HepG2 (cell line): Measurements from ENCODE around the gene GLIS1. TPM values are rescaled to one million over a fixed set of nuclear protein-coding genes. Genes with fewer than 3 reads are reported as not detected.

ENCODE experiments used
- ATAC-seq: fragments of 200-7000 bp; cut with Tn5 transposase; 3 replicates; pipeline ENCODE4 v1.9.1; 2020; ENCODE audit warnings: mild to moderate bottlenecking, moderate library complexity
- BruUV-seq: library from RNA; stranded (reverse); fragments of 400-500 nt; replicated peaks from 2 replicates; lab custom pipeline; 2021; lab: Mats Ljungman, UMichigan
- CTCF ChIA-PET: fragments of 300-600 bp; formaldehyde crosslinking; extraction: SDS; loops from one replicate; lab custom pipeline; 2021; ENCODE audit warnings: low total read pairs, inconsistent platforms, low intra/inter-chr PET ratio; lab: Yijun Ruan, JAX
- POLR2A ChIA-PET: fragments of 350-600 bp; sonication (Branson Sonifier 250); formaldehyde crosslinking; loops from one replicate; lab custom pipeline; 2020; ENCODE audit warnings: antibody characterized with exemption, inconsistent platforms; lab: Yijun Ruan, JAX
- DNase-seq: peaks from one replicate; pipeline ENCODE4 v3.0.0-alpha.2; 2015; ENCODE audit warnings: low spot score
- FAIRE-seq: peaks from 3 replicates; lab custom pipeline; 2011; peaks lifted over from hg19 to GRCh38; lab: Jason Lieb, UNC
- H2AFZ ChIP-seq: one replicate; pipeline ENCODE4 v1.6.1; 2011; ENCODE audit warnings: low read length, inconsistent platforms
- H3K27ac ChIP-seq: fragments of 300-600 bp; 3 replicates; pipeline ENCODE4 v1.8.0; 2011; ENCODE audit warnings: mixed run types, mild to moderate bottlenecking, mixed read lengths, low read length, inconsistent platforms; ENCODE audit not compliant: insufficient read depth; ENCODE audit errors: extremely low read length
- H3K27me3 ChIP-seq, 2 experiments: fragments of 200-600 bp in 1 of 2; 2 replicates in 1 of 2; 3 replicates in 1 of 2; pipeline versions ENCODE4 v1.6.0 to v1.8.0; 2011; ENCODE audit warnings: low read length in 2 of 2, mild to moderate bottlenecking in 2 of 2, moderate library complexity in 2 of 2, inconsistent platforms in 1 of 2; ENCODE audit not compliant: insufficient read depth in 2 of 2, control insufficient read depth in 1 of 2
- H3K36me3 ChIP-seq, 2 experiments: fragments of 200-600 bp in 1 of 2; replicated peaks in 1 of 2; 2 replicates in 1 of 2; 3 replicates in 1 of 2; pipeline versions ENCODE4 v1.5.1 to v1.8.0; 2011; ENCODE audit warnings: low read length in 2 of 2, inconsistent platforms in 1 of 2; ENCODE audit not compliant: insufficient read depth in 2 of 2, control insufficient read depth in 1 of 2
- H3K4me1 ChIP-seq: 2 replicates; pipeline ENCODE4 v1.5.1; 2012; ENCODE audit warnings: low read length, inconsistent platforms; ENCODE audit not compliant: insufficient read depth
- H3K4me2 ChIP-seq: 2 replicates; pipeline ENCODE4 v1.6.0; 2011; ENCODE audit warnings: low read depth, low read length, inconsistent platforms
- H3K4me3 ChIP-seq, 3 experiments: fragments of 200-600 bp in 1 of 3; sonication (generic), shearing (Covaris generic) in 1 of 3; replicated peaks in 1 of 3; 2 replicates each; pipeline ENCODE4 v1.5.1; 2011 to 2016; ENCODE audit warnings: low read length in 3 of 3, inconsistent platforms in 2 of 3, low read depth in 2 of 3, mild to moderate bottlenecking in 2 of 3, control low read depth in 1 of 3, mixed read lengths in 1 of 3; ENCODE audit not compliant: insufficient read depth in 1 of 3
- H3K79me2 ChIP-seq: one replicate; pipeline ENCODE4 v1.6.1; 2011; ENCODE audit warnings: low read length, inconsistent platforms; ENCODE audit not compliant: insufficient read depth
- H3K9ac ChIP-seq: 2 replicates; pipeline ENCODE4 v1.6.0; 2011; ENCODE audit warnings: mild to moderate bottlenecking, low read depth, low read length, inconsistent platforms; ENCODE audit not compliant: insufficient read depth
- H3K9me3 ChIP-seq: 2 replicates; pipeline ENCODE4 v1.5.1; 2012; ENCODE audit warnings: mild to moderate bottlenecking, low read length
- H4K20me1 ChIP-seq: 2 replicates; pipeline ENCODE4 v1.6.0; 2011; ENCODE audit warnings: inconsistent platforms, mild to moderate bottlenecking, low read length, moderate library complexity; ENCODE audit not compliant: insufficient read depth
- AGO2 ChIP-seq: fragments of 200-400 bp; formaldehyde crosslinking; optimal IDR thresholded peaks from 2 replicates; pipeline ENCODE3; 2017; ENCODE audit warnings: mild to moderate bottlenecking, low read depth, low read length, moderate library complexity
- ARID3A ChIP-seq: IDR thresholded peaks from 2 replicates; pipeline ENCODE4 v1.6.1; 2012; ENCODE audit warnings: low read depth, low read length, improper control_type of control experiment
- CREB1 ChIP-seq, 2 experiments: fragments of 450-650 bp in 1 of 2; IDR thresholded peaks; 2 replicates each; pipeline ENCODE4 v1.6.1; 2016 to 2017; ENCODE audit warnings: control low read depth in 1 of 2, mild to moderate bottlenecking in 1 of 2, missing compliant biosample characterization in 1 of 2, missing genetic modification characterization in 1 of 2
- ESRRA ChIP-seq: sonication (generic); formaldehyde crosslinking; IDR thresholded peaks from 2 replicates; pipeline ENCODE4 v1.5.1; 2020; ENCODE audit warnings: mild to moderate bottlenecking, low read depth, missing genetic modification reagents
- GLI4 ChIP-seq: sonication (generic); formaldehyde crosslinking; IDR thresholded peaks from 2 replicates; pipeline ENCODE4 v1.5.1; 2020; ENCODE audit warnings: missing genetic modification reagents, mild to moderate bottlenecking, moderate library complexity, borderline replicate concordance
- HBP1 ChIP-seq: IDR thresholded peaks from 2 replicates; pipeline ENCODE4 v1.6.1; 2016; ENCODE audit warnings: low read depth, control low read depth
- KLF6 ChIP-seq: IDR thresholded peaks from 2 replicates; pipeline ENCODE4 v1.8.0; 2016; ENCODE audit warnings: missing biosample characterization, missing genetic modification reagents
- MED13 ChIP-seq: sonication (generic); formaldehyde crosslinking; IDR thresholded peaks from 2 replicates; pipeline ENCODE4 v1.5.0; 2020; ENCODE audit warnings: missing genetic modification reagents
- RARG ChIP-seq: sonication (generic); formaldehyde crosslinking; IDR thresholded peaks from 2 replicates; pipeline ENCODE4 v1.4.0; 2020; ENCODE audit warnings: low read depth, mild to moderate bottlenecking, missing genetic modification reagents
- ZFAT ChIP-seq: sonication (generic); formaldehyde crosslinking; conservative IDR thresholded peaks from 2 replicates; pipeline ENCODE4 v1.8.1; 2023; ENCODE audit warnings: missing genetic modification reagents, inconsistent platforms
- ZNF275 ChIP-seq: sonication (generic); formaldehyde crosslinking; IDR thresholded peaks from 2 replicates; pipeline ENCODE4 v1.8.0; 2022; ENCODE audit warnings: missing genetic modification reagents, mild to moderate bottlenecking, inconsistent platforms, borderline replicate concordance
- ZNF367 ChIP-seq: sonication (generic); formaldehyde crosslinking; IDR thresholded peaks from 2 replicates; pipeline ENCODE4 v1.4.0; 2020; ENCODE audit warnings: missing genetic modification reagents, borderline replicate concordance
- ZNF782 ChIP-seq: sonication (generic); formaldehyde crosslinking; IDR thresholded peaks from 2 replicates; pipeline ENCODE4 v1.4.0; 2020; ENCODE audit warnings: missing genetic modification reagents, mild to moderate bottlenecking, borderline replicate concordance
- ZSCAN20 ChIP-seq: sonication (generic); formaldehyde crosslinking; IDR thresholded peaks from 2 replicates; pipeline ENCODE4 v1.4.0; 2020; ENCODE audit warnings: missing genetic modification reagents, mild to moderate bottlenecking, borderline replicate concordance
- WGBS: methylation state at CpG from one replicate; pipeline ENCODE4 v1.1.6; 2017; ENCODE audit warnings: low lambda C conversion rate; 5-methylcytosine and 5-hydroxymethylcytosine counted together
- in situ Hi-C: cut with HindIII; loops from 2 replicates; pipeline ENCODE4 v1.10.0; 2017; ENCODE audit warnings: low pct_unique_long_range_greater_than_20kb; ENCODE audit not compliant: extremely low pct_ligation_motif_present
- intact Hi-C: fragments of 100-400 bp; cut with micrococcal nuclease; formaldehyde crosslinking; loops from one replicate; pipeline ENCODE4 v1.10.0; 2022; ENCODE audit not compliant: unreplicated experiment
- polyA plus RNA-seq, 8 experiments: library from polyadenylated mRNA; depleted of rRNA in 3 of 8; stranded (reverse) in 7 of 8; unstranded in 1 of 8; fragments of >200 nt; fragmentation: Illumina TruSeq in 4 of 8; extraction: Trizol in 4 of 8; gene quantifications; 2 replicates each; pipeline versions ENCODE4 v1.2.1 to v1.2.3, GENCODE V29; 2011 to 2016; ENCODE audit warnings: low read depth in 4 of 8, missing spikeins in 1 of 8, mixed read lengths in 1 of 8; ENCODE audit not compliant: insufficient read depth in 1 of 8
- total RNA-seq, 5 experiments: library from RNA; depleted of rRNA; stranded (reverse); fragments of >200 nt; fragmentation: Illumina TruSeq; extraction: Trizol; gene quantifications; 2 replicates each; pipeline ENCODE4 v1.2.3, GENCODE V29; 2016; ENCODE audit warnings: low read depth in 1 of 5
- TF ChIP-seq, protein P1 (sequence below): sonication (generic); formaldehyde crosslinking; IDR thresholded peaks from 2 replicates; pipeline ENCODE4 v1.4.0; 2020; ENCODE audit warnings: missing genetic modification reagents
- TF ChIP-seq, protein P2 (sequence below): sonication (generic); formaldehyde crosslinking; IDR thresholded peaks from 2 replicates; pipeline ENCODE4 v1.5.0; 2020; ENCODE audit warnings: missing genetic modification reagents

Gene GLIS1
- total and polyA plus RNA-seq, 2 of the 13 experiments (the other 11 are each of a cell fraction or from before 2014, with no cell fraction given) = 0.03 TPM; not detected in 1

- peaks cover 5 to 89% of the 10 kb centered on the region in 2 experiments for H3K27me3 ChIP-seq
- ChIA-PET CTCF (no interaction called here), POLR2A (no interaction called here)
- DNase-seq = no peak
- no TSS peak for BruUV-seq
- TF ChIP-seq KLF6 (CRISPR knock-in tag) = no peak
- TF ChIP-seq ZNF367 = no peak
- TF ChIP-seq GLI4 = no peak
- no peak for TF ChIP-seq HBP1 (CRISPR knock-in tag)
- TF ChIP-seq ZFAT (CRISPR knock-in tag) = no peak
- TF ChIP-seq ARID3A = no peak
- TF ChIP-seq, protein P1, sequence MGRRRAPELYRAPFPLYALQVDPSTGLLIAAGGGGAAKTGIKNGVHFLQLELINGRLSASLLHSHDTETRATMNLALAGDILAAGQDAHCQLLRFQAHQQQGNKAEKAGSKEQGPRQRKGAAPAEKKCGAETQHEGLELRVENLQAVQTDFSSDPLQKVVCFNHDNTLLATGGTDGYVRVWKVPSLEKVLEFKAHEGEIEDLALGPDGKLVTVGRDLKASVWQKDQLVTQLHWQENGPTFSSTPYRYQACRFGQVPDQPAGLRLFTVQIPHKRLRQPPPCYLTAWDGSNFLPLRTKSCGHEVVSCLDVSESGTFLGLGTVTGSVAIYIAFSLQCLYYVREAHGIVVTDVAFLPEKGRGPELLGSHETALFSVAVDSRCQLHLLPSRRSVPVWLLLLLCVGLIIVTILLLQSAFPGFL = no peak
- TF ChIP-seq CREB1 (IDR thresholded peaks at IDR 0.05) = no peak
- TF ChIP-seq CREB1 (CRISPR knock-in tag; IDR thresholded peaks at IDR 0.05) = no peak
- no peak for TF ChIP-seq ZSCAN20
- no peak for TF ChIP-seq RARG (CRISPR knock-in tag)
- TF ChIP-seq ZNF782 (CRISPR knock-in tag) = no peak
- TF ChIP-seq MED13 (CRISPR knock-in tag) = no peak
- no peak for TF ChIP-seq ZNF275 (CRISPR knock-in tag)
- TF ChIP-seq, protein P2, sequence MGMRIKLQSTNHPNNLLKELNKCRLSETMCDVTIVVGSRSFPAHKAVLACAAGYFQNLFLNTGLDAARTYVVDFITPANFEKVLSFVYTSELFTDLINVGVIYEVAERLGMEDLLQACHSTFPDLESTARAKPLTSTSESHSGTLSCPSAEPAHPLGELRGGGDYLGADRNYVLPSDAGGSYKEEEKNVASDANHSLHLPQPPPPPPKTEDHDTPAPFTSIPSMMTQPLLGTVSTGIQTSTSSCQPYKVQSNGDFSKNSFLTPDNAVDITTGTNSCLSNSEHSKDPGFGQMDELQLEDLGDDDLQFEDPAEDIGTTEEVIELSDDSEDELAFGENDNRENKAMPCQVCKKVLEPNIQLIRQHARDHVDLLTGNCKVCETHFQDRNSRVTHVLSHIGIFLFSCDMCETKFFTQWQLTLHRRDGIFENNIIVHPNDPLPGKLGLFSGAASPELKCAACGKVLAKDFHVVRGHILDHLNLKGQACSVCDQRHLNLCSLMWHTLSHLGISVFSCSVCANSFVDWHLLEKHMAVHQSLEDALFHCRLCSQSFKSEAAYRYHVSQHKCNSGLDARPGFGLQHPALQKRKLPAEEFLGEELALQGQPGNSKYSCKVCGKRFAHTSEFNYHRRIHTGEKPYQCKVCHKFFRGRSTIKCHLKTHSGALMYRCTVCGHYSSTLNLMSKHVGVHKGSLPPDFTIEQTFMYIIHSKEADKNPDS (CRISPR knock-in tag) = no peak
- no peak for TF ChIP-seq ESRRA (CRISPR knock-in tag)
- TF ChIP-seq AGO2 = no peak
- WGBS = under 1% methylated on average over 5 of the region's 5 CpGs
- in situ Hi-C loops = no loop called here
- H2AFZ ChIP-seq = no peak overlapping the region
- intact Hi-C loops = no loop called here
- H3K27ac ChIP-seq = no peak overlapping the region
- H3K4me3 ChIP-seq = no peak overlapping the region
- peaks cover 10% of the 10 kb centered on the region for H3K4me1 ChIP-seq
- no peak overlapping the region for H3K4me2 ChIP-seq
- FAIRE-seq = no peak
- no peaks in the 10 kb centered on the region for H3K79me2 ChIP-seq
- H3K9me3 ChIP-seq = no peaks in the 10 kb centered on the region
- no peaks in the 10 kb centered on the region for H3K36me3 ChIP-seq
- H3K9ac ChIP-seq = no peak overlapping the region
- ATAC-seq = no peak
- H4K20me1 ChIP-seq = no peaks in the 10 kb centered on the region
Observed at GRCh38 chr1:53735261-53735660, 3.7 kb downstream of the GLIS1 start.
